GM06990 (cell line): ENCODE measurements around the gene PIP4K2C.

Experiments used
- DNase-seq: peaks from one replicate; pipeline ENCODE4 v3.0.0-alpha.2; 2011; ENCODE audit not compliant: insufficient read length; ENCODE audit errors: extremely low read depth
- H3K27me3 ChIP-seq: replicated peaks from 2 replicates; pipeline ENCODE4 v1.6.0; 2011; ENCODE audit warnings: low read length; ENCODE audit not compliant: control insufficient read depth, insufficient read depth
- H3K36me3 ChIP-seq: 2 replicates; pipeline ENCODE4 v1.5.1; 2011; ENCODE audit warnings: low read length; ENCODE audit not compliant: control insufficient read depth, insufficient read depth
- H3K4me3 ChIP-seq: replicated peaks from 2 replicates; pipeline ENCODE4 v1.5.1; 2011; ENCODE audit warnings: low read depth, mild to moderate bottlenecking, control low read depth, low read length
- CTCF ChIP-seq: IDR thresholded peaks from 2 replicates; pipeline ENCODE4 v1.5.1; 2011; ENCODE audit warnings: low read length, control low read depth, mild to moderate bottlenecking, inconsistent platforms; ENCODE audit not compliant: insufficient read depth, poor library complexity, severe bottlenecking

PIP4K2C gene

GRCh38 chr12:57621497-57622292, 30.7 kb downstream of the PIP4K2C start:
- Histone ChIP-seq H3K4me3 (peak overlapping the region; percentile 2; the same call in 1 of the 2 replicates), H3K36me3 (no peaks in the 10 kb centered on the region), H3K27me3 (peaks cover 7% of the 10 kb centered on the region)
- DNase-seq, result peak; percentile 39
- peak; percentile 94 for TF ChIP-seq CTCF

- Histone ChIP-seq H3K36me3 (no peaks in the 10 kb centered on the region), H3K4me3 (no peak overlapping the region), H3K27me3 (peaks cover 7% of the 10 kb centered on the region)
- no peak for TF ChIP-seq CTCF
- no peak for DNase-seq
Measured at GRCh38 chr12:57622293-57623245, 31.6 kb downstream of the PIP4K2C start.

- H3K27me3 ChIP-seq, result peaks cover 7% of the 10 kb centered on the region
- no peaks in the 10 kb centered on the region for H3K36me3 ChIP-seq
- H3K4me3 ChIP-seq, result no peak overlapping the region
- no peak for DNase-seq
- TF ChIP-seq CTCF, result no peak
Measured at GRCh38 chr12:57623385-57623784, 32.4 kb downstream of the PIP4K2C start.

GRCh38 chr12:57623811-57624390, 32.9 kb downstream of the PIP4K2C start:
- TF ChIP-seq CTCF, result no peak
- no peak for DNase-seq
- no peak overlapping the region for H3K4me3 ChIP-seq
- H3K36me3 ChIP-seq, result no peaks in the 10 kb centered on the region
- H3K27me3 ChIP-seq, result peaks cover 7% of the 10 kb centered on the region

- no peak for DNase-seq
- Histone ChIP-seq H3K27me3 (peaks cover 7% of the 10 kb centered on the region), H3K36me3 (no peaks in the 10 kb centered on the region), H3K4me3 (no peak overlapping the region)
- TF ChIP-seq CTCF, result no peak
Measured at GRCh38 chr12:57624441-57625220, 33.6 kb downstream of the PIP4K2C start.
